HG03520 (cell line): Measurements from ENCODE around the gene NAPB.
"Not testable (repeated sequence)": the region's sequence is repeated elsewhere in the genome, so short reads cannot be mapped to it uniquely, and the experiment has no call there.

Source experiments
- ATAC-seq: cut with Tn5 transposase; IDR thresholded peaks from one replicate; pipeline ENCODE4 v1.9.1; 2021; ENCODE audit warnings: mild to moderate bottlenecking, moderate library complexity; ENCODE audit not compliant: unreplicated experiment

NAPB gene

GRCh38 chr20:23420943-23421931, at the start of gene NAPB:
TSS of gene NAPB (minus strand) at chr20:23421488. CDS start at chr20:23421402, 86 bp downstream.
- ATAC-seq: peak; percentile 97

- not testable (repeated sequence) for ATAC-seq
Measured at GRCh38 chr20:23466961-23467360, 45.7 kb upstream of the NAPB start.

- ATAC-seq: no peak
Measured at GRCh38 chr20:23461180-23461579, 39.9 kb upstream of the NAPB start.

- no peak for ATAC-seq
Measured at GRCh38 chr20:23459461-23460150, 38.3 kb upstream of the NAPB start.

GRCh38 chr20:23456873-23457272, 35.6 kb upstream of the NAPB start:
- no peak for ATAC-seq

- no peak for ATAC-seq
Measured at GRCh38 chr20:23456409-23456808, 35.1 kb upstream of the NAPB start.

- no peak for ATAC-seq
Measured at GRCh38 chr20:23455639-23456038, 34.4 kb upstream of the NAPB start.

GRCh38 chr20:23454816-23455215, 33.5 kb upstream of the NAPB start:
- no peak for ATAC-seq

- no peak for ATAC-seq
Measured at GRCh38 chr20:23453549-23454543, 32.6 kb upstream of the NAPB start.

GRCh38 chr20:23452776-23453175, 31.5 kb upstream of the NAPB start, which contains the start of gene CST11:
TSS of gene CST11 (minus strand) at chr20:23452876. CDS start at chr20:23452811, 65 bp downstream.
- no peak for ATAC-seq

GRCh38 chr20:23451956-23452487, 30.7 kb upstream of the NAPB start:
- ATAC-seq: no peak

- ATAC-seq: no peak
Measured at GRCh38 chr20:23450877-23451276, 29.6 kb upstream of the NAPB start.

- ATAC-seq: no peak
Measured at GRCh38 chr20:23449421-23449820, 28.1 kb upstream of the NAPB start.

- no peak for ATAC-seq
Measured at GRCh38 chr20:23448167-23448566, 26.9 kb upstream of the NAPB start.

- ATAC-seq: no peak
Measured at GRCh38 chr20:23446505-23446904, 25.2 kb upstream of the NAPB start.

- ATAC-seq: no peak
Measured at GRCh38 chr20:23445596-23446217, 24.4 kb upstream of the NAPB start.

GRCh38 chr20:23444859-23445258, 23.6 kb upstream of the NAPB start:
- ATAC-seq: no peak

GRCh38 chr20:23442436-23442835, 21.1 kb upstream of the NAPB start:
- no peak for ATAC-seq

- peak; percentile 72 for ATAC-seq
Measured at GRCh38 chr20:23441850-23442313, 20.6 kb upstream of the NAPB start.

- no peak for ATAC-seq
Measured at GRCh38 chr20:23440004-23440403, 18.7 kb upstream of the NAPB start.
